Breast epithelium (tissue), 3 donors: ENCODE results near the gene KCNMB2.

ENCODE experiments used
- POLR2A ChIP-seq: fragments of 450-650 bp; IDR thresholded peaks from one replicate; pipeline ENCODE4 v1.6.1; 2016; ENCODE audit warnings: antibody characterized with exemption, mild to moderate bottlenecking, moderate library complexity
- TF ChIP-seq, protein P1 (sequence below), 3 donors: fragments of 450-650 bp; IDR thresholded peaks; one replicate each; pipeline ENCODE4 v1.5.1; 2016 to 2017; ENCODE audit warnings: antibody characterized with exemption in 3 of 3, mild to moderate bottlenecking in 3 of 3, moderate library complexity in 3 of 3

DNA sequence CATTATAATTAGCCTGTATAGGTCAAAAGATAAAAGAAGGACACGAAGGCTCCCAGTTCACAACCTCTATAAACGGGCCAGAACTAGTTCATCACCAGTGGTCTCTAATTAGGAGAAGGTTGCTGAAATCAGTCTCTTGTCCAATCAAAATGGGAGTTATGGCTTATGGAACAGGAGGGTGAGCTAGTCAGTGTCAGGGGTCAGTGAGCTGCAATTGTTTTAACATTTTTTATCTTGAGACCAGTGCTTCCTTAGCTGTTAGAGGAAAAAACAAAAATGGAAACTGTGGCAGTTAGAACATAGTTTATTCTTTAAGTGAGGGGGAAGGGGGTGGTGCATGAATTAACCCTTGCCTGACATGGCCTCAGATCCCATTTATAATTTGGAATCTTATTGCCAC lies 141.7 kb downstream of the KCNMB2 start:
- TF ChIP-seq, protein P1, sequence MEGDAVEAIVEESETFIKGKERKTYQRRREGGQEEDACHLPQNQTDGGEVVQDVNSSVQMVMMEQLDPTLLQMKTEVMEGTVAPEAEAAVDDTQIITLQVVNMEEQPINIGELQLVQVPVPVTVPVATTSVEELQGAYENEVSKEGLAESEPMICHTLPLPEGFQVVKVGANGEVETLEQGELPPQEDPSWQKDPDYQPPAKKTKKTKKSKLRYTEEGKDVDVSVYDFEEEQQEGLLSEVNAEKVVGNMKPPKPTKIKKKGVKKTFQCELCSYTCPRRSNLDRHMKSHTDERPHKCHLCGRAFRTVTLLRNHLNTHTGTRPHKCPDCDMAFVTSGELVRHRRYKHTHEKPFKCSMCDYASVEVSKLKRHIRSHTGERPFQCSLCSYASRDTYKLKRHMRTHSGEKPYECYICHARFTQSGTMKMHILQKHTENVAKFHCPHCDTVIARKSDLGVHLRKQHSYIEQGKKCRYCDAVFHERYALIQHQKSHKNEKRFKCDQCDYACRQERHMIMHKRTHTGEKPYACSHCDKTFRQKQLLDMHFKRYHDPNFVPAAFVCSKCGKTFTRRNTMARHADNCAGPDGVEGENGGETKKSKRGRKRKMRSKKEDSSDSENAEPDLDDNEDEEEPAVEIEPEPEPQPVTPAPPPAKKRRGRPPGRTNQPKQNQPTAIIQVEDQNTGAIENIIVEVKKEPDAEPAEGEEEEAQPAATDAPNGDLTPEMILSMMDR (IDR thresholded peaks at IDR 0.05) = no peak
- TF ChIP-seq POLR2A = no peak
